Neural cell (in vitro differentiated cells): ENCODE data around the gene FBXO22. TPM values are rescaled to one million over a fixed set of nuclear protein-coding genes. Genes with fewer than 3 reads are reported as not detected.
"Not testable (repeated sequence)": the region's sequence is repeated elsewhere in the genome, so short reads cannot be mapped to it uniquely, and the experiment has no call there.

Source experiments
- H2AFZ ChIP-seq: fragments of 200-600, 300-800 bp; sonication (generic), shearing (Covaris generic); 2 replicates; pipeline ENCODE4 v1.6.0; 2014; ENCODE audit warnings: low read depth, mild to moderate bottlenecking, antibody characterized with exemption, low read length, moderate library complexity
- H3F3A ChIP-seq: fragments of 200-600 bp; shearing (Covaris generic); 2 replicates; pipeline ENCODE4 v1.6.1; 2016; ENCODE audit warnings: mild to moderate bottlenecking, moderate library complexity, mixed read lengths, antibody characterized with exemption, low read length; ENCODE audit not compliant: insufficient read depth, poor library complexity, severe bottlenecking
- H3K27ac ChIP-seq: fragments of 200-600, 300-800 bp; sonication (generic), shearing (Covaris generic); 2 replicates; pipeline ENCODE4 v1.5.1; 2014; ENCODE audit warnings: mild to moderate bottlenecking, low read length, moderate library complexity
- H3K27me3 ChIP-seq: fragments of 300-800, 200-600 bp; sonication (generic), shearing (Covaris generic); 2 replicates; pipeline ENCODE4 v1.6.0; 2014; ENCODE audit warnings: mild to moderate bottlenecking, low read depth, low read length, moderate library complexity; ENCODE audit not compliant: insufficient read depth
- H3K36me3 ChIP-seq: fragments of 300-800, 200-600 bp; sonication (generic), shearing (Covaris generic); 2 replicates; pipeline ENCODE4 v1.5.1; 2014; ENCODE audit warnings: mild to moderate bottlenecking, antibody characterized with exemption, low read length, moderate library complexity; ENCODE audit not compliant: insufficient read depth
- H3K4me2 ChIP-seq: fragments of 300-800, 200-600 bp; sonication (generic), shearing (Covaris generic); 2 replicates; pipeline ENCODE4 v1.6.0; 2014; ENCODE audit warnings: mild to moderate bottlenecking, low read length
- H3K4me3 ChIP-seq: fragments of 300-800, 200-600 bp; sonication (generic), shearing (Covaris generic); 2 replicates; pipeline ENCODE4 v1.5.1; 2014; ENCODE audit warnings: mild to moderate bottlenecking, low read length, moderate library complexity
- H3K79me2 ChIP-seq: fragments of 200-600 bp; shearing (Covaris generic); replicated peaks from 2 replicates; pipeline ENCODE4 v1.6.0; 2014; ENCODE audit warnings: mild to moderate bottlenecking, low read length, moderate library complexity; ENCODE audit not compliant: insufficient read depth
- H3K9ac ChIP-seq: fragments of 300-800, 200-600 bp; sonication (generic), shearing (Covaris generic); 2 replicates; pipeline ENCODE4 v1.6.1; 2016; ENCODE audit warnings: mild to moderate bottlenecking, low read length, mixed read lengths
- H3K9me2 ChIP-seq: fragments of 200-600 bp; shearing (Covaris generic); 2 replicates; pipeline ENCODE4 v1.6.1; 2016; ENCODE audit warnings: mild to moderate bottlenecking, low read length, mixed read lengths; ENCODE audit not compliant: insufficient read depth
- H3K9me3 ChIP-seq: fragments of 200-600, 300-800 bp; sonication (generic), shearing (Covaris generic); 2 replicates; pipeline ENCODE4 v1.6.1; 2016; ENCODE audit warnings: mild to moderate bottlenecking, mixed run types, low read length, moderate library complexity, mixed read lengths
- H4K20me1 ChIP-seq: fragments of 200-600 bp; shearing (Covaris generic); 2 replicates; pipeline ENCODE4 v1.6.1; 2016; ENCODE audit warnings: mild to moderate bottlenecking, mixed run types; ENCODE audit not compliant: insufficient read depth
- CTCF ChIP-seq: fragments of 450-650 bp; IDR thresholded peaks from 2 replicates; pipeline ENCODE4 v1.5.1; 2014; ENCODE audit warnings: antibody characterized with exemption, mild to moderate bottlenecking, moderate library complexity; ENCODE audit not compliant: poor library complexity, severe bottlenecking
- EP300 ChIP-seq: fragments of 450-650 bp; conservative IDR thresholded peaks from 2 replicates; pipeline ENCODE4 v1.6.1; 2014; ENCODE audit warnings: antibody characterized with exemption, mild to moderate bottlenecking, moderate library complexity; ENCODE audit not compliant: poor library complexity, severe bottlenecking
- EZH2 ChIP-seq: fragments of 200-600, 300-800 bp; shearing (Covaris generic), sonication (generic); IDR thresholded peaks from 2 replicates; pipeline ENCODE4 v1.6.1; 2014; ENCODE audit warnings: antibody characterized with exemption, low read length, borderline replicate concordance, mild to moderate bottlenecking; ENCODE audit not compliant: insufficient read depth, poor library complexity, severe bottlenecking
- MXI1 ChIP-seq: fragments of 450-650 bp; conservative IDR thresholded peaks from 2 replicates; pipeline ENCODE4 v1.6.1; 2014; ENCODE audit warnings: antibody characterized with exemption, mild to moderate bottlenecking; ENCODE audit not compliant: poor library complexity, severe bottlenecking
- POLR2AphosphoS5 ChIP-seq: IDR thresholded peaks from 2 replicates; pipeline ENCODE4 v1.6.1; 2012
- RAD21 ChIP-seq: fragments of 450-650 bp; conservative IDR thresholded peaks from 2 replicates; pipeline ENCODE4 v1.6.1; 2014; ENCODE audit warnings: antibody characterized with exemption, mild to moderate bottlenecking, moderate library complexity
- REST ChIP-seq: IDR thresholded peaks from 2 replicates; pipeline ENCODE4 v1.6.1; 2012; ENCODE audit warnings: borderline replicate concordance
- SMC3 ChIP-seq: fragments of 450-650 bp; conservative IDR thresholded peaks from 2 replicates; pipeline ENCODE4 v1.6.1; 2014; ENCODE audit warnings: antibody characterized with exemption, mild to moderate bottlenecking, moderate library complexity; ENCODE audit not compliant: poor library complexity
- TAF1 ChIP-seq: IDR thresholded peaks from 2 replicates; pipeline ENCODE4 v1.6.1; 2012; ENCODE audit warnings: low read depth
- polyA plus RNA-seq: library from polyadenylated mRNA; depleted of rRNA; stranded (reverse); fragments of >200 nt; gene quantifications from 2 replicates; pipeline ENCODE4 v1.2.3, GENCODE V29; 2014

FBXO22 gene
- polyA plus RNA-seq, 1 donor from 2014 or later = 52.3 TPM

- Histone ChIP-seq H3K9me3 (no peaks in the 10 kb centered on the region), H3K79me2 (no peaks in the 10 kb centered on the region), H3K9ac (no peak overlapping the region), H3K4me2 (no peak overlapping the region), H3F3A (no peaks in the 10 kb centered on the region), H3K9me2 (no peaks in the 10 kb centered on the region), H3K27ac (no peak overlapping the region), H3K27me3 (no peaks in the 10 kb centered on the region), H3K4me3 (no peak overlapping the region), H4K20me1 (no peaks in the 10 kb centered on the region), H3K36me3 (no peaks in the 10 kb centered on the region), H2AFZ (no peak overlapping the region)
- TF ChIP-seq CTCF (no peak), EP300 (no peak), POLR2AphosphoS5 (no peak), SMC3 (no peak), REST (no peak), RAD21 (no peak), MXI1 (no peak), EZH2 (no peak), TAF1 (no peak)
These were observed 35.7 kb upstream of the FBXO22 start for GRCh38 chr15:75868019-75868418.

GRCh38 chr15:75869446-75869845, 34.2 kb upstream of the FBXO22 start:
- no peaks in the 10 kb centered on the region for H3K27me3 ChIP-seq
- no peak overlapping the region for H3K27ac ChIP-seq
- H2AFZ ChIP-seq = no peak overlapping the region
- peaks cover 4% of the 10 kb centered on the region for H3K36me3 ChIP-seq
- H4K20me1 ChIP-seq = no peaks in the 10 kb centered on the region
- H3K9ac ChIP-seq = no peak overlapping the region
- no peak for TF ChIP-seq CTCF
- no peak for TF ChIP-seq TAF1
- TF ChIP-seq SMC3 = no peak
- TF ChIP-seq POLR2AphosphoS5 = no peak
- no peak for TF ChIP-seq MXI1
- TF ChIP-seq EP300 = no peak
- no peak for TF ChIP-seq EZH2
- TF ChIP-seq RAD21 = no peak
- no peak for TF ChIP-seq REST
- H3K4me2 ChIP-seq = no peak overlapping the region
- H3K9me2 ChIP-seq = no peaks in the 10 kb centered on the region
- no peaks in the 10 kb centered on the region for H3K9me3 ChIP-seq
- no peaks in the 10 kb centered on the region for H3F3A ChIP-seq
- no peak overlapping the region for H3K4me3 ChIP-seq
- H3K79me2 ChIP-seq = no peaks in the 10 kb centered on the region

GRCh38 chr15:75871589-75871988, 32.1 kb upstream of the FBXO22 start:
- not testable (repeated sequence) for H3K9ac ChIP-seq, H3K9me2 ChIP-seq, H3K36me3 ChIP-seq, H3K27me3 ChIP-seq, H3K4me2 ChIP-seq, H4K20me1 ChIP-seq, H3K4me3 ChIP-seq, H2AFZ ChIP-seq, H3K27ac ChIP-seq, H3K79me2 ChIP-seq, H3K9me3 ChIP-seq, H3F3A ChIP-seq
